ENCODE results near the gene C1QL2. TPM values are rescaled to one million over a fixed set of nuclear protein-coding genes. Genes with fewer than 3 reads are reported as not detected.

Gene C1QL2
- total and polyA plus RNA-seq, 2 experiments from 2014 or later: 0.69 to 0.87 TPM

DNA sequence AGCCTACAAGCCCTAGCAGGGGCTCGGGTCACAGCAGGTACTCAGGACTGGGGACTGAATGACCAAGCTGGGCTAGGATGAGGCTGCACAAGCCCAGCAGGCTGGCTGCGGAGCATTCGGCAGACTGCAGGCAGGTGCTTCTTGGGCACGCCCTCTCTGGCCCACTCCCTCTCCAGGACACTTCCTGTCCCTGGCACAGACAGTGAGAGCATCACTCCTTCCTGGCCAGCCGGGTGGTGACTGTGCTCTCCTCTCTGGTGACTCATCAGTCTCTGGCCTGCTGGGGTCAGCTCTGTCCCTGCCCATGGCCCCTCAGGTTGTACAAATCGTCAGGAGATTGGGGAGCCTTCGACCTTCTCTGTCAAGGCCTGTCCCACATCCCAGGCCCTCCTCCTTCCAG lies 22.5 kb downstream of the C1QL2 start:
- Histone ChIP-seq H3K36me3 (ENCODE audit: insufficient read depth) (no peaks in the 10 kb centered on the region), H4K20me1 (replicated peaks; ENCODE audit: insufficient read depth) (no peaks in the 10 kb centered on the region), H3K4me3 (no peak overlapping the region), H3K27me3 (ENCODE audit: insufficient read depth) (no peaks in the 10 kb centered on the region), H3K9me2 (ENCODE audit: insufficient read depth) (no peaks in the 10 kb centered on the region), H3K27ac (ENCODE audit: low read depth) (no peak overlapping the region), H3K4me1 (ENCODE audit: insufficient read depth) (no peaks in the 10 kb centered on the region), H3K79me2 (replicated peaks; ENCODE audit: insufficient read depth) (no peaks in the 10 kb centered on the region), H3F3A (replicated peaks; ENCODE audit: low read depth) (no peaks in the 10 kb centered on the region), H3K4me2 (no peak overlapping the region), H2AFZ (no peak overlapping the region)
- H3K27ac Mint-ChIP-seq: no peak overlapping the region
- peaks cover 17% of the 10 kb centered on the region for H3K27me3 Mint-ChIP-seq (ENCODE audit: insufficient read depth, low read depth, poor library complexity)
- H3K4me1 Mint-ChIP-seq: peaks cover 22% of the 10 kb centered on the region
- H3K9me3 Mint-ChIP-seq: no peaks in the 10 kb centered on the region
- TF ChIP-seq JUNB (IDR thresholded peaks at IDR 0.05; ENCODE audit: unreplicated experiment) (no peak), NANOG (IDR thresholded peaks at IDR 0.05; ENCODE audit: borderline replicate concordance) (no peak), ZNF331 (CRISPR knock-in tag; IDR thresholded peaks at IDR 0.05; ENCODE audit: low read depth) (no peak), ZNF114 (CRISPR knock-in tag; IDR thresholded peaks at IDR 0.05) (no peak), CREB1 (CRISPR knock-in tag; IDR thresholded peaks at IDR 0.05; ENCODE audit: low read depth) (no peak), EZH2 (IDR thresholded peaks at IDR 0.05; ENCODE audit: low read depth, unreplicated experiment) (no peak), STAT1 (IDR thresholded peaks at IDR 0.05; ENCODE audit: unreplicated experiment) (no peak), EZH2phosphoT487 (IDR thresholded peaks at IDR 0.05; ENCODE audit: unreplicated experiment) (no peak), POLR2AphosphoS5 (IDR thresholded peaks at IDR 0.05; ENCODE audit: low read depth) (no peak)
- TF ChIP-seq, protein P1, sequence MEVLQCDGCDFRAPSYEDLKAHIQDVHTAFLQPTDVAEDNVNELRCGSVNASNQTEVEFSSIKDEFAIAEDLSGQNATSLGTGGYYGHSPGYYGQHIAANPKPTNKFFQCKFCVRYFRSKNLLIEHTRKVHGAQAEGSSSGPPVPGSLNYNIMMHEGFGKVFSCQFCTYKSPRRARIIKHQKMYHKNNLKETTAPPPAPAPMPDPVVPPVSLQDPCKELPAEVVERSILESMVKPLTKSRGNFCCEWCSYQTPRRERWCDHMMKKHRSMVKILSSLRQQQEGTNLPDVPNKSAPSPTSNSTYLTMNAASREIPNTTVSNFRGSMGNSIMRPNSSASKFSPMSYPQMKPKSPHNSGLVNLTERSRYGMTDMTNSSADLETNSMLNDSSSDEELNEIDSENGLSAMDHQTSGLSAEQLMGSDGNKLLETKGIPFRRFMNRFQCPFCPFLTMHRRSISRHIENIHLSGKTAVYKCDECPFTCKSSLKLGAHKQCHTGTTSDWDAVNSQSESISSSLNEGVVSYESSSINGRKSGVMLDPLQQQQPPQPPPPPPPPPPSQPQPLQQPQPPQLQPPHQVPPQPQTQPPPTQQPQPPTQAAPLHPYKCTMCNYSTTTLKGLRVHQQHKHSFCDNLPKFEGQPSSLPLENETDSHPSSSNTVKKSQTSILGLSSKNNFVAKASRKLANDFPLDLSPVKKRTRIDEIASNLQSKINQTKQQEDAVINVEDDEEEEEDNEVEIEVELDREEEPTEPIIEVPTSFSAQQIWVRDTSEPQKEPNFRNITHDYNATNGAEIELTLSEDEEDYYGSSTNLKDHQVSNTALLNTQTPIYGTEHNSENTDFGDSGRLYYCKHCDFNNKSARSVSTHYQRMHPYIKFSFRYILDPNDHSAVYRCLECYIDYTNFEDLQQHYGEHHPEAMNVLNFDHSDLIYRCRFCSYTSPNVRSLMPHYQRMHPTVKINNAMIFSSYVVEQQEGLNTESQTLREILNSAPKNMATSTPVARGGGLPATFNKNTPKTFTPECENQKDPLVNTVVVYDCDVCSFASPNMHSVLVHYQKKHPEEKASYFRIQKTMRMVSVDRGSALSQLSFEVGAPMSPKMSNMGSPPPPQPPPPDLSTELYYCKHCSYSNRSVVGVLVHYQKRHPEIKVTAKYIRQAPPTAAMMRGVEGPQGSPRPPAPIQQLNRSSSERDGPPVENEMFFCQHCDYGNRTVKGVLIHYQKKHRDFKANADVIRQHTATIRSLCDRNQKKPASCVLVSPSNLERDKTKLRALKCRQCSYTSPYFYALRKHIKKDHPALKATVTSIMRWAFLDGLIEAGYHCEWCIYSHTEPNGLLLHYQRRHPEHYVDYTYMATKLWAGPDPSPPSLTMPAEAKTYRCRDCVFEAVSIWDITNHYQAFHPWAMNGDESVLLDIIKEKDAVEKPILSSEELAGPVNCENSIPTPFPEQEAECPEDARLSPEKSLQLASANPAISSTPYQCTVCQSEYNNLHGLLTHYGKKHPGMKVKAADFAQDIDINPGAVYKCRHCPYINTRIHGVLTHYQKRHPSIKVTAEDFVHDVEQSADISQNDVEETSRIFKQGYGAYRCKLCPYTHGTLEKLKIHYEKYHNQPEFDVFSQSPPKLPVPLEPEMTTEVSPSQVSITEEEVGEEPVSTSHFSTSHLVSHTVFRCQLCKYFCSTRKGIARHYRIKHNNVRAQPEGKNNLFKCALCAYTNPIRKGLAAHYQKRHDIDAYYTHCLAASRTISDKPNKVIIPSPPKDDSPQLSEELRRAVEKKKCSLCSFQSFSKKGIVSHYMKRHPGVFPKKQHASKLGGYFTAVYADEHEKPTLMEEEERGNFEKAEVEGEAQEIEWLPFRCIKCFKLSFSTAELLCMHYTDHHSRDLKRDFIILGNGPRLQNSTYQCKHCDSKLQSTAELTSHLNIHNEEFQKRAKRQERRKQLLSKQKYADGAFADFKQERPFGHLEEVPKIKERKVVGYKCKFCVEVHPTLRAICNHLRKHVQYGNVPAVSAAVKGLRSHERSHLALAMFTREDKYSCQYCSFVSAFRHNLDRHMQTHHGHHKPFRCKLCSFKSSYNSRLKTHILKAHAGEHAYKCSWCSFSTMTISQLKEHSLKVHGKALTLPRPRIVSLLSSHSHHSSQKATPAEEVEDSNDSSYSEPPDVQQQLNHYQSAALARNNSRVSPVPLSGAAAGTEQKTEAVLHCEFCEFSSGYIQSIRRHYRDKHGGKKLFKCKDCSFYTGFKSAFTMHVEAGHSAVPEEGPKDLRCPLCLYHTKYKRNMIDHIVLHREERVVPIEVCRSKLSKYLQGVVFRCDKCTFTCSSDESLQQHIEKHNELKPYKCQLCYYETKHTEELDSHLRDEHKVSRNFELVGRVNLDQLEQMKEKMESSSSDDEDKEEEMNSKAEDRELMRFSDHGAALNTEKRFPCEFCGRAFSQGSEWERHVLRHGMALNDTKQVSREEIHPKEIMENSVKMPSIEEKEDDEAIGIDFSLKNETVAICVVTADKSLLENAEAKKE (CRISPR knock-in tag; IDR thresholded peaks at IDR 0.05): no peak
- TF ChIP-seq, protein P2, sequence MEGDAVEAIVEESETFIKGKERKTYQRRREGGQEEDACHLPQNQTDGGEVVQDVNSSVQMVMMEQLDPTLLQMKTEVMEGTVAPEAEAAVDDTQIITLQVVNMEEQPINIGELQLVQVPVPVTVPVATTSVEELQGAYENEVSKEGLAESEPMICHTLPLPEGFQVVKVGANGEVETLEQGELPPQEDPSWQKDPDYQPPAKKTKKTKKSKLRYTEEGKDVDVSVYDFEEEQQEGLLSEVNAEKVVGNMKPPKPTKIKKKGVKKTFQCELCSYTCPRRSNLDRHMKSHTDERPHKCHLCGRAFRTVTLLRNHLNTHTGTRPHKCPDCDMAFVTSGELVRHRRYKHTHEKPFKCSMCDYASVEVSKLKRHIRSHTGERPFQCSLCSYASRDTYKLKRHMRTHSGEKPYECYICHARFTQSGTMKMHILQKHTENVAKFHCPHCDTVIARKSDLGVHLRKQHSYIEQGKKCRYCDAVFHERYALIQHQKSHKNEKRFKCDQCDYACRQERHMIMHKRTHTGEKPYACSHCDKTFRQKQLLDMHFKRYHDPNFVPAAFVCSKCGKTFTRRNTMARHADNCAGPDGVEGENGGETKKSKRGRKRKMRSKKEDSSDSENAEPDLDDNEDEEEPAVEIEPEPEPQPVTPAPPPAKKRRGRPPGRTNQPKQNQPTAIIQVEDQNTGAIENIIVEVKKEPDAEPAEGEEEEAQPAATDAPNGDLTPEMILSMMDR (conservative IDR thresholded peaks at IDR 0.05; ENCODE audit: low read depth in 2 of 2): no peak
- TF ChIP-seq, protein P3, sequence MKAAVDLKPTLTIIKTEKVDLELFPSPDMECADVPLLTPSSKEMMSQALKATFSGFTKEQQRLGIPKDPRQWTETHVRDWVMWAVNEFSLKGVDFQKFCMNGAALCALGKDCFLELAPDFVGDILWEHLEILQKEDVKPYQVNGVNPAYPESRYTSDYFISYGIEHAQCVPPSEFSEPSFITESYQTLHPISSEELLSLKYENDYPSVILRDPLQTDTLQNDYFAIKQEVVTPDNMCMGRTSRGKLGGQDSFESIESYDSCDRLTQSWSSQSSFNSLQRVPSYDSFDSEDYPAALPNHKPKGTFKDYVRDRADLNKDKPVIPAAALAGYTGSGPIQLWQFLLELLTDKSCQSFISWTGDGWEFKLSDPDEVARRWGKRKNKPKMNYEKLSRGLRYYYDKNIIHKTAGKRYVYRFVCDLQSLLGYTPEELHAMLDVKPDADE (IDR thresholded peaks at IDR 0.05): no peak
- TF ChIP-seq, protein P4, sequence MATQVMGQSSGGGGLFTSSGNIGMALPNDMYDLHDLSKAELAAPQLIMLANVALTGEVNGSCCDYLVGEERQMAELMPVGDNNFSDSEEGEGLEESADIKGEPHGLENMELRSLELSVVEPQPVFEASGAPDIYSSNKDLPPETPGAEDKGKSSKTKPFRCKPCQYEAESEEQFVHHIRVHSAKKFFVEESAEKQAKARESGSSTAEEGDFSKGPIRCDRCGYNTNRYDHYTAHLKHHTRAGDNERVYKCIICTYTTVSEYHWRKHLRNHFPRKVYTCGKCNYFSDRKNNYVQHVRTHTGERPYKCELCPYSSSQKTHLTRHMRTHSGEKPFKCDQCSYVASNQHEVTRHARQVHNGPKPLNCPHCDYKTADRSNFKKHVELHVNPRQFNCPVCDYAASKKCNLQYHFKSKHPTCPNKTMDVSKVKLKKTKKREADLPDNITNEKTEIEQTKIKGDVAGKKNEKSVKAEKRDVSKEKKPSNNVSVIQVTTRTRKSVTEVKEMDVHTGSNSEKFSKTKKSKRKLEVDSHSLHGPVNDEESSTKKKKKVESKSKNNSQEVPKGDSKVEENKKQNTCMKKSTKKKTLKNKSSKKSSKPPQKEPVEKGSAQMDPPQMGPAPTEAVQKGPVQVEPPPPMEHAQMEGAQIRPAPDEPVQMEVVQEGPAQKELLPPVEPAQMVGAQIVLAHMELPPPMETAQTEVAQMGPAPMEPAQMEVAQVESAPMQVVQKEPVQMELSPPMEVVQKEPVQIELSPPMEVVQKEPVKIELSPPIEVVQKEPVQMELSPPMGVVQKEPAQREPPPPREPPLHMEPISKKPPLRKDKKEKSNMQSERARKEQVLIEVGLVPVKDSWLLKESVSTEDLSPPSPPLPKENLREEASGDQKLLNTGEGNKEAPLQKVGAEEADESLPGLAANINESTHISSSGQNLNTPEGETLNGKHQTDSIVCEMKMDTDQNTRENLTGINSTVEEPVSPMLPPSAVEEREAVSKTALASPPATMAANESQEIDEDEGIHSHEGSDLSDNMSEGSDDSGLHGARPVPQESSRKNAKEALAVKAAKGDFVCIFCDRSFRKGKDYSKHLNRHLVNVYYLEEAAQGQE (IDR thresholded peaks at IDR 0.05; ENCODE audit: unreplicated experiment): no peak
- no peaks in the 10 kb centered on the region; the same call in 2 of the 3 replicates for H3K36me3 Mint-ChIP-seq (ENCODE audit: low read depth)
- peak; percentile 58 for ATAC-seq
- DNase-seq (ENCODE audit: low spot score): no peak
- no peak overlapping the region for H3K4me3 Mint-ChIP-seq

All from GM23338 (cell line).